ENCODE measurements around the gene MID1.

DNA sequence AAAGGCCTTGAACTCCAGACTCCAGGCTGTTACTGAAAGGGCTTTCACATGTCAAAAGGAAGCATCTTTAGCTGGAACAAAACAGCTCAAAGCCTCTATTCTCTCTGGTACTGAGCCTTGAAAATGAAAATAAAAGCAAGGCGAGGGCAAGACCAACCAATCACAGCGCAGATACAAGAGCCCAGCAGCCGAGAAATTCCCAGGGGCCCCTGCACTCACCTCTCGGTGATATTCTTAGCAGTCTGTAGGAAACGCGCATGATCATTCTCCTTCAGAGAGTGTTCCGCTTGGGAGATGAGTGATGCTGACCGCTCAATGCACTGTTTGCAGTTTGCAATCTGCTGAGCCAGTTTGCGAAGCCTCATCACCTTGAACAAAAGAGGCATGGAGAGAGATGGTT, 138.1 kb downstream of the MID1 start:
- TF ChIP-seq, protein P1, sequence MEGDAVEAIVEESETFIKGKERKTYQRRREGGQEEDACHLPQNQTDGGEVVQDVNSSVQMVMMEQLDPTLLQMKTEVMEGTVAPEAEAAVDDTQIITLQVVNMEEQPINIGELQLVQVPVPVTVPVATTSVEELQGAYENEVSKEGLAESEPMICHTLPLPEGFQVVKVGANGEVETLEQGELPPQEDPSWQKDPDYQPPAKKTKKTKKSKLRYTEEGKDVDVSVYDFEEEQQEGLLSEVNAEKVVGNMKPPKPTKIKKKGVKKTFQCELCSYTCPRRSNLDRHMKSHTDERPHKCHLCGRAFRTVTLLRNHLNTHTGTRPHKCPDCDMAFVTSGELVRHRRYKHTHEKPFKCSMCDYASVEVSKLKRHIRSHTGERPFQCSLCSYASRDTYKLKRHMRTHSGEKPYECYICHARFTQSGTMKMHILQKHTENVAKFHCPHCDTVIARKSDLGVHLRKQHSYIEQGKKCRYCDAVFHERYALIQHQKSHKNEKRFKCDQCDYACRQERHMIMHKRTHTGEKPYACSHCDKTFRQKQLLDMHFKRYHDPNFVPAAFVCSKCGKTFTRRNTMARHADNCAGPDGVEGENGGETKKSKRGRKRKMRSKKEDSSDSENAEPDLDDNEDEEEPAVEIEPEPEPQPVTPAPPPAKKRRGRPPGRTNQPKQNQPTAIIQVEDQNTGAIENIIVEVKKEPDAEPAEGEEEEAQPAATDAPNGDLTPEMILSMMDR (IDR thresholded peaks at IDR 0.05; ENCODE audit: low read depth, low read length): no peak
- TF ChIP-seq, protein P2, sequence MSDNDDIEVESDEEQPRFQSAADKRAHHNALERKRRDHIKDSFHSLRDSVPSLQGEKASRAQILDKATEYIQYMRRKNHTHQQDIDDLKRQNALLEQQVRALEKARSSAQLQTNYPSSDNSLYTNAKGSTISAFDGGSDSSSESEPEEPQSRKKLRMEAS (IDR thresholded peaks at IDR 0.05; ENCODE audit: low read depth, low read length): no peak
- TF ChIP-seq POLR2A (IDR thresholded peaks at IDR 0.05; ENCODE audit: extremely low read depth, insufficient read length): no peak

All from NB4 (cell line).